D721Med (cell line): ENCODE measurements around the gene CLSTN2.

Source experiments
- DNase-seq: peaks from one replicate; pipeline ENCODE4 v3.0.0; 2011; ENCODE audit warnings: low spot score; ENCODE audit not compliant: insufficient read length
- FAIRE-seq: peaks from 2 replicates; lab custom pipeline; 2011; peaks lifted over from hg19 to GRCh38; lab: Jason Lieb, UNC
- TF ChIP-seq, protein P1 (sequence below): IDR thresholded peaks from 2 replicates; pipeline ENCODE4 v1.5.1; 2012; ENCODE audit warnings: mild to moderate bottlenecking, control low read depth; ENCODE audit not compliant: insufficient read depth; ENCODE audit errors: missing control alignments

The CLSTN2 gene

GRCh38 chr3:140187656-140188221 lies 252.8 kb downstream of the CLSTN2 start:
- DNase-seq, result no peak
- no peak for FAIRE-seq
- TF ChIP-seq, protein P1, sequence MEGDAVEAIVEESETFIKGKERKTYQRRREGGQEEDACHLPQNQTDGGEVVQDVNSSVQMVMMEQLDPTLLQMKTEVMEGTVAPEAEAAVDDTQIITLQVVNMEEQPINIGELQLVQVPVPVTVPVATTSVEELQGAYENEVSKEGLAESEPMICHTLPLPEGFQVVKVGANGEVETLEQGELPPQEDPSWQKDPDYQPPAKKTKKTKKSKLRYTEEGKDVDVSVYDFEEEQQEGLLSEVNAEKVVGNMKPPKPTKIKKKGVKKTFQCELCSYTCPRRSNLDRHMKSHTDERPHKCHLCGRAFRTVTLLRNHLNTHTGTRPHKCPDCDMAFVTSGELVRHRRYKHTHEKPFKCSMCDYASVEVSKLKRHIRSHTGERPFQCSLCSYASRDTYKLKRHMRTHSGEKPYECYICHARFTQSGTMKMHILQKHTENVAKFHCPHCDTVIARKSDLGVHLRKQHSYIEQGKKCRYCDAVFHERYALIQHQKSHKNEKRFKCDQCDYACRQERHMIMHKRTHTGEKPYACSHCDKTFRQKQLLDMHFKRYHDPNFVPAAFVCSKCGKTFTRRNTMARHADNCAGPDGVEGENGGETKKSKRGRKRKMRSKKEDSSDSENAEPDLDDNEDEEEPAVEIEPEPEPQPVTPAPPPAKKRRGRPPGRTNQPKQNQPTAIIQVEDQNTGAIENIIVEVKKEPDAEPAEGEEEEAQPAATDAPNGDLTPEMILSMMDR, result no peak

DNA sequence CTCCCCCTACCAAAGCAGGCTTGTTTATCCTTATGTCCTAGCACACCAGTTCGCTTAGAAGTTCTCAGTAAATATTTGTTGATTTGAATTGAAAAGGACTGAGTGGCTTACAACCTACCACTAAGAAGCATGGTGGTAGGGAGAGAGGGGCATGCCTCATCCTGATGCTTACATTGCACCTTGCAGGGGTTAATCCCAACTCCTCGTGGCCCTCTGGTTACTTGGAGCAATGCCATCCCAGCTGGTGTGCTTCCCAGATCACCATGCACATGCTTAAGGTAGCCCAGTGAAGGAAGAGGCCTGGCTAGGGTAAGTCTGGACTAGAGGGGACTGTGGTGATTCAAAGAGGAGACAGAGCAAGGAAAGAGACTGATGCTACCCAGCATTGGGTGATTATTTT lies 253.3 kb downstream of the CLSTN2 start:
- FAIRE-seq (no peak), DNase-seq (no peak)
- TF ChIP-seq, protein P1, result no peak

DNA sequence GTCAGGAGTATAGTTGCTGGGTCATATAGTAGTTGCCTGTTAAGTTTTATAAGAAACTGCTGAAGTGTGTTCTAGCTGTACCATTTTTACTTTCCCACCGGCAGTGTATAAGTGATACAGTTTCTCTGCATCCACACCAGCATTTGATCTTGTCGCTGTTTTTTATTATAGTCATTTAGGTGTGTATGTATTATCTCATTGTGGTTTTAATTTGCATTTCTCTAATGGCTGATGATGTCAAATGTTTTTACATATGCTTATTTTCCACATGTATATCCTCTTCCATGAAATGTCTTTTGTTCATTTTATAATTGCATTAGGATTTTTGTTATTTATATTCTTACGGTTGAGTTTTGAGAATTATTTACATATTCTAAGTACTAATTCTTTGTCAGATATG lies 254.3 kb downstream of the CLSTN2 start:
- TF ChIP-seq, protein P1, result no peak
- no peak for FAIRE-seq

GRCh38 chr3:140189976-140190375 lies 255.0 kb downstream of the CLSTN2 start:
- DNase-seq, result no peak
- TF ChIP-seq, protein P1, result no peak
- FAIRE-seq, result no peak

More for the DNA sequence above, 254.3 kb downstream of the CLSTN2 start:
- no peak for DNase-seq

DNA sequence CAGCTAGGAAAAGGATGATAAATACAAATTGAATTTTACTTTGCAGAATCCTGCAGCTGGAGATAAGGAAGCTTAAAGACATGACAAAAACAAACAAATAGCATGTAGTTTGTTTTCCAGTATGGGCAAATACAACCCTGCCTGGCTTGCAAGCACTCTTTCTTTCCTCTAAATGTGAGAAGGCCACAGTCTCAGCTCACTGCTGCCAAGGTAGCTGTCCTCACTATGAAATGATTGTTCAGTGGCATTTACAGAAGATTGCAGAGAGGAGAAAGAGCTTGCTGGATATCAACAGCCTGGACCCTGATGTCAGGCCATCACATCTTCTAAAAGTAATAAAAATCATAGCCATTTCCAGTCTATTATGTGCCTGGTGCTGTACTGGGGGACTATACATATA lies 262.0 kb downstream of the CLSTN2 start:
- FAIRE-seq (no peak), DNase-seq (no peak)
- TF ChIP-seq, protein P1, result no peak

DNA sequence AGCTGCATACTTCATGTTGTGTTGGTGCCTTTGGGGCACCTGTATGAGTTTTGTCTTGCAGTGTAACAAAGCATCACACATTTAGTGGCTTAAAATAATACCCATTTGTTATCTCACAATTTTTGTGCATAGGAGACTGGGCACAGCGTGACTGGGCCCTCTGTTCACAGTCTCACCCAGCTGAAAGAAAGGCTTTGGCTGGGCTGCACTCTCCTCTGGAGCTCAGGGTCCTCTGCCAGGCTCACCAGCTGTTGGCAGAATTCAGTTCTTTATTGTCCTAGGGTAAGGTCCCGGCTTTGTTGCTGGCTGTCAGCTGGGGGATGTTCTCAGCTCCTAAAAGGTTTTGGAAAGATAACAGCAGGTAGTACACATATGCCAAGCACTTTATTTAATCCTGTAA lies 263.3 kb downstream of the CLSTN2 start:
- DNase-seq (no peak), FAIRE-seq (no peak)
- TF ChIP-seq, protein P1, result no peak

DNA sequence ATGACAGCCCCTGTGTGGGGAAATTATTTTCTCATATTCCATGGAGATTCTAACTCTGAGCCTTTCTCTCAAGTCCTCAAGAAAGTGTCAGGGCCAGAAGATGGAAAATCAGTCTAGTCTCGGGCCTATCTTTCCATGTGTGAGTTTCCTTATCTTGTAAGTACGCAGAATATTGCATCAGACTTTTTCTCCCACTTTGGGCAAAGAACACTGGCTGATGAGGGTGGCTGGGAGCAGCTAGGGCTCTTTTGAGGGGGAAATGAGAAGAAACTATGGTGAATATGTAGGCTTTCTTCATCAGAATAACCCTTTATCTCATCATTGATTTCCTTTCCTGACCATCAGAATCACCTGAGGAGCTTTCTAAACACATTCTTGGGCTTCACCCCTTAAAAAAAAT lies 264.0 kb downstream of the CLSTN2 start:
- TF ChIP-seq, protein P1, result no peak
- no peak for DNase-seq

More for the DNA sequence above, 264.0 kb downstream of the CLSTN2 start:
- no peak for FAIRE-seq
